ENCODE results near the gene RAB9A. TPM values are rescaled to one million over a fixed set of nuclear protein-coding genes. Genes with fewer than 3 reads are reported as not detected.

Gene RAB9A
- total and polyA plus RNA-seq, 9 of the 15 experiments (the other 6 are each of a cell fraction or from before 2014, with no cell fraction given): 13.5 to 20.8 (median 17.7) TPM

GRCh38 chrX:13688958-13689740, at the start of gene RAB9A (continued):
- peak in 1 of 2 experiments; percentile 6 for TF ChIP-seq E2F6 (IDR thresholded peaks at IDR 0.05; ENCODE audit: borderline replicate concordance in 1 of 2, extremely low read depth in 1 of 2, insufficient read depth in 1 of 2, insufficient read length in 1 of 2, low read depth in 1 of 2, low read length in 1 of 2, poor library complexity in 1 of 2, severe bottlenecking in 1 of 2)
- TF ChIP-seq ZNF274 (IDR thresholded peaks at IDR 0.05; ENCODE audit: borderline replicate concordance, low read depth, low read length): no peak
- TF ChIP-seq EGR1 (conservative IDR thresholded peaks at IDR 0.05): peak; percentile 83
- peak; percentile 41; the same call in 1 of the 2 replicates for TF ChIP-seq ZKSCAN1 (IDR thresholded peaks at IDR 0.05; ENCODE audit: low read depth, low read length)
- no peak for TF ChIP-seq ZNF232 (CRISPR knock-in tag; IDR thresholded peaks at IDR 0.05)
- no peak for TF ChIP-seq NONO (IDR thresholded peaks at IDR 0.05; ENCODE audit: low read depth in 2 of 2, low read length in 1 of 2)
- TF ChIP-seq NFIC (IDR thresholded peaks at IDR 0.05): peak; percentile 38
- peak; percentile 25 for TF ChIP-seq TAF9B (IDR thresholded peaks at IDR 0.05; ENCODE audit: partially characterized antibody)
- peak; percentile 68; the same call in 1 of the 2 replicates for TF ChIP-seq PML (IDR thresholded peaks at IDR 0.05; ENCODE audit: low read length)
- peak; percentile 85; the same call in 1 of the 2 replicates for TF ChIP-seq PHF8 (IDR thresholded peaks at IDR 0.05; ENCODE audit: borderline replicate concordance, low read length)
- TF ChIP-seq YBX1 (IDR thresholded peaks at IDR 0.05): no peak
- TF ChIP-seq GTF2F1 (IDR thresholded peaks at IDR 0.05; ENCODE audit: low read depth, low read length): no peak
- TF ChIP-seq, protein P1, sequence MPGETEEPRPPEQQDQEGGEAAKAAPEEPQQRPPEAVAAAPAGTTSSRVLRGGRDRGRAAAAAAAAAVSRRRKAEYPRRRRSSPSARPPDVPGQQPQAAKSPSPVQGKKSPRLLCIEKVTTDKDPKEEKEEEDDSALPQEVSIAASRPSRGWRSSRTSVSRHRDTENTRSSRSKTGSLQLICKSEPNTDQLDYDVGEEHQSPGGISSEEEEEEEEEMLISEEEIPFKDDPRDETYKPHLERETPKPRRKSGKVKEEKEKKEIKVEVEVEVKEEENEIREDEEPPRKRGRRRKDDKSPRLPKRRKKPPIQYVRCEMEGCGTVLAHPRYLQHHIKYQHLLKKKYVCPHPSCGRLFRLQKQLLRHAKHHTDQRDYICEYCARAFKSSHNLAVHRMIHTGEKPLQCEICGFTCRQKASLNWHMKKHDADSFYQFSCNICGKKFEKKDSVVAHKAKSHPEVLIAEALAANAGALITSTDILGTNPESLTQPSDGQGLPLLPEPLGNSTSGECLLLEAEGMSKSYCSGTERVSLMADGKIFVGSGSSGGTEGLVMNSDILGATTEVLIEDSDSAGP (CRISPR knock-in tag; IDR thresholded peaks at IDR 0.05): no peak
- TF ChIP-seq SIN3A (IDR thresholded peaks at IDR 0.05; ENCODE audit: borderline replicate concordance in 2 of 2, control insufficient read depth in 1 of 2, low read depth in 2 of 2, low read length in 2 of 2): peak in 1 of 2 experiments; percentile 71; a peak in 3 of 4 replicates
- 0 out of 2 replicates have a peak, but pooled peaks have one; percentile 31 for TF ChIP-seq GABPB1 (CRISPR knock-in tag; IDR thresholded peaks at IDR 0.05)
- TF ChIP-seq CHD1 (IDR thresholded peaks at IDR 0.05; ENCODE audit: low read length): peak; percentile 48
- no peak for TF ChIP-seq ATF1 (CRISPR knock-in tag; IDR thresholded peaks at IDR 0.05)
- TF ChIP-seq ATF1 (tag; IDR thresholded peaks at IDR 0.05): 0 out of 2 replicates have a peak, but pooled peaks have one; percentile 3
- peak; percentile 66; the same call in 1 of the 2 replicates for TF ChIP-seq RB1 (IDR thresholded peaks at IDR 0.05; ENCODE audit: low read depth)
- peak; percentile 70 for TF ChIP-seq POLR2AphosphoS5 (IDR thresholded peaks at IDR 0.05; ENCODE audit: control insufficient read depth, insufficient read depth, low read depth, low read length)
- peak; percentile 41 for TF ChIP-seq CCNT2 (IDR thresholded peaks at IDR 0.05; ENCODE audit: borderline replicate concordance, extremely low read depth, insufficient read length, low read depth, low read length)
- TF ChIP-seq ZNF263 (CRISPR knock-in tag; IDR thresholded peaks at IDR 0.05; ENCODE audit: borderline replicate concordance): peak; percentile 17; the same call in 1 of the 2 replicates
